ENCODE results near the gene NPC1. TPM values are rescaled to one million over a fixed set of nuclear protein-coding genes. Genes with fewer than 3 reads are reported as not detected.

Gene NPC1
- total RNA-seq, 4 donors from 2014 or later, result 48.0 to 81.8 (median 58.8) TPM

DNA sequence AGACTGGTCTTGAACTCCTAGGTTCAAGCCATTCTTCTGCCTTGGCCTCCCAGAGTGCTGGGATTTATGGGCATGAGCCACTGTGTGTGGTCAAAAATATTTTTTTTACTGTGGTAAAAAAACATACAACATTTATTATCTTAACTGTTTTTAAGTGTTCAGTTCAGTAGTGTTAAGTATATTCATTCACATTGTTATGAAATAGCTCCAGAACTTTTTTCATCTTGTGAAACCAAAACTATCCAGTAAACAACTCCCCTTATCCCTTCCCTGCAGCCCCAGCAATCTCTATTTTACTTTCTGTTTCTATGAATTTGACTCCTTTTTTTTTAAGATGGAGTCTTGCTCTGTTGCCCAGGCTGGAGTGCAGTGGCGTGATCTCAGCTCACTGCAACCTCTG is 73.7 kb downstream of the NPC1 start:
- TF ChIP-seq, protein P1, sequence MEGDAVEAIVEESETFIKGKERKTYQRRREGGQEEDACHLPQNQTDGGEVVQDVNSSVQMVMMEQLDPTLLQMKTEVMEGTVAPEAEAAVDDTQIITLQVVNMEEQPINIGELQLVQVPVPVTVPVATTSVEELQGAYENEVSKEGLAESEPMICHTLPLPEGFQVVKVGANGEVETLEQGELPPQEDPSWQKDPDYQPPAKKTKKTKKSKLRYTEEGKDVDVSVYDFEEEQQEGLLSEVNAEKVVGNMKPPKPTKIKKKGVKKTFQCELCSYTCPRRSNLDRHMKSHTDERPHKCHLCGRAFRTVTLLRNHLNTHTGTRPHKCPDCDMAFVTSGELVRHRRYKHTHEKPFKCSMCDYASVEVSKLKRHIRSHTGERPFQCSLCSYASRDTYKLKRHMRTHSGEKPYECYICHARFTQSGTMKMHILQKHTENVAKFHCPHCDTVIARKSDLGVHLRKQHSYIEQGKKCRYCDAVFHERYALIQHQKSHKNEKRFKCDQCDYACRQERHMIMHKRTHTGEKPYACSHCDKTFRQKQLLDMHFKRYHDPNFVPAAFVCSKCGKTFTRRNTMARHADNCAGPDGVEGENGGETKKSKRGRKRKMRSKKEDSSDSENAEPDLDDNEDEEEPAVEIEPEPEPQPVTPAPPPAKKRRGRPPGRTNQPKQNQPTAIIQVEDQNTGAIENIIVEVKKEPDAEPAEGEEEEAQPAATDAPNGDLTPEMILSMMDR (IDR thresholded peaks at IDR 0.05; ENCODE audit: low read depth), result no peak

DNA sequence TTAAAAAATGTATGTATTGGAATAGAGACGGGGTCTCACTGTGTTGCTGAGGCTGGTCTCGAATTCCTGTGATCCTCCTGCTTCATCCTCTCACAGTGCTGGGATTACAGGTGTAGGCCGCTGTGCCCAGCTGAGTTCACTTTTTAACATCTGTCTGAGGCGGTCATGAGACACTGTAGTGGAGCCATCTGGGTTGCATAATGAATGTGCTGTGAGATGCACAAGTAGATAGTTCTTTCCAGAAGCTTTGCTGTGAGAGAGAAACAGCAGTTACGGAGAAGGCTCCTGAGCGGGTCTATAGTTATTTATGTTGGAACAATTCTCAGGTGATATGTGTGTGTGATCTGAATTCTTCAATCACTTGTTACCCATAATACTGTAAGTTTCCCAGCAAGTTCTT is 79.9 kb downstream of the NPC1 start:
- TF ChIP-seq, protein P1 (IDR thresholded peaks at IDR 0.05; ENCODE audit: low read depth), result no peak

DNA sequence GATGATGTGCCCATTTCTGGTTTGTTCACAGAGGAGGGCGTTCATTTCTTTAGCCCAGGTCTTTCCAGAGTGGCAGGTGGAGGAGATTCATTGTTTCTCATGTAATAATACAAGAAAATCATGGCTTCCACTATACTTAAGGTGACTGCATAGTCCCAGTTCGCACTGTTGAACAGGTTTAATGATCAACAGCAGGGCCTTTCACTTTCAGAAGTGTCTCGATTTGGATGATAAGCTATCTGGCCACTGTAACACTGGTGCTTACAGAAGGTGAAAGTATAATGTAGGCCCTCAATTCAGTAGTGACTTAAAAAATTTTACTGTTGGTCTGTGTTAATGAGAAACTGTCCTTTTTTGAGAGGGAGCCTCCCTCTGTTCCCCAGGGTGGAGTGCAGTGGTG is 81.6 kb downstream of the NPC1 start:
- TF ChIP-seq, protein P1 (IDR thresholded peaks at IDR 0.05; ENCODE audit: low read depth), result no peak

DNA sequence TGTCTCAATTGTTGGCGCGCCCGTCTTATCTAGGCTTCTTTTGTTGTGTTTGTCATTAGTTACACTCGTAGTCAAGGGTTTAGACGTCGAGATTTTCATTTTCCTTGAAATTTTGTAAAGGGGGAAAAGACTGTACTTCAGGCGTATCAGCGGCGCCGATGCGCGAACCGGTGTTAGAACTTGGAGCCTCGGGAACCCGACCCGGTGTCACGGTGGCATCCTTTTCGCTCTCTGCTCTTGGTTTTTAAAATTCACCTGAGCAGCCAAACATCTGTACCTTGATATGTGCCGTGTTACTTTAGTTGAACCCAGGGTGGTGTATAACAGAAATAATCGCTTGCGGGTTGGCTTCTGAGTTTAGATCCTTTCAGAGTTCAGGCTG is 82.4 kb downstream of the NPC1 start:
- TF ChIP-seq, protein P1 (IDR thresholded peaks at IDR 0.05; ENCODE audit: low read depth), result no peak

- TF ChIP-seq, protein P1 (IDR thresholded peaks at IDR 0.05; ENCODE audit: low read depth), result no peak
Measured at GRCh38 chr18:23503038-23503962, 83.0 kb downstream of the NPC1 start, which contains the start of gene RMC1. Gene RMC1 (plus strand): TSS chr18:23503511. CDS start chr18:23503619, 108 bp downstream.

- TF ChIP-seq, protein P1 (IDR thresholded peaks at IDR 0.05; ENCODE audit: low read depth), result no peak
Measured at GRCh38 chr18:23502516-23503037, 83.7 kb downstream of the NPC1 start.

DNA sequence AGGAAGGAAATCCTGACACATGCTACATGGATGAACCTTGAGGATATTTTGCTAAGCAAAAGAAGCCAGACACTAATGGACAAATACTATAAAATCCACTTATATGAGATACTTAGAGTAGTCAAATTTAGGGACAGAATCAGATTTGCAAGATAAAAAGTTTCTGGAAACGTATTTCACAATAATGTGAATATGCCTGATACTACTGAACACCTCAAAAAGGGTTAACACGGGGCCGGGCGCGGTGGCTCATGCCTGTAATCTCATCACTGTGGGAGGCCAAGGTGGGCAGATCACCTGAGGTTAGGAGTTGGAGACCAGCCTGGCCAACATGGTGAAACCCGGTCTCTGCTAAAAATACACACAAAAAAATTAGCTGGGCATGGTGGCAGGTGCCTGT is 84.7 kb downstream of the NPC1 start:
- TF ChIP-seq, protein P1 (IDR thresholded peaks at IDR 0.05; ENCODE audit: low read depth), result no peak

All from subcutaneous adipose tissue (tissue), 4 donors.